Neural cell (in vitro differentiated cells): ENCODE data around the gene KIRREL3.

Experiments
- CTCF ChIP-seq: fragments of 450-650 bp; IDR thresholded peaks from 2 replicates; pipeline ENCODE4 v1.5.1; 2014; ENCODE audit warnings: antibody characterized with exemption, mild to moderate bottlenecking, moderate library complexity; ENCODE audit not compliant: poor library complexity, severe bottlenecking
- EP300 ChIP-seq: fragments of 450-650 bp; conservative IDR thresholded peaks from 2 replicates; pipeline ENCODE4 v1.6.1; 2014; ENCODE audit warnings: antibody characterized with exemption, mild to moderate bottlenecking, moderate library complexity; ENCODE audit not compliant: poor library complexity, severe bottlenecking
- EZH2 ChIP-seq: fragments of 200-600, 300-800 bp; shearing (Covaris generic), sonication (generic); IDR thresholded peaks from 2 replicates; pipeline ENCODE4 v1.6.1; 2014; ENCODE audit warnings: antibody characterized with exemption, low read length, borderline replicate concordance, mild to moderate bottlenecking; ENCODE audit not compliant: insufficient read depth, poor library complexity, severe bottlenecking
- MXI1 ChIP-seq: fragments of 450-650 bp; conservative IDR thresholded peaks from 2 replicates; pipeline ENCODE4 v1.6.1; 2014; ENCODE audit warnings: antibody characterized with exemption, mild to moderate bottlenecking; ENCODE audit not compliant: poor library complexity, severe bottlenecking
- POLR2AphosphoS5 ChIP-seq: IDR thresholded peaks from 2 replicates; pipeline ENCODE4 v1.6.1; 2012
- RAD21 ChIP-seq: fragments of 450-650 bp; conservative IDR thresholded peaks from 2 replicates; pipeline ENCODE4 v1.6.1; 2014; ENCODE audit warnings: antibody characterized with exemption, mild to moderate bottlenecking, moderate library complexity
- REST ChIP-seq: IDR thresholded peaks from 2 replicates; pipeline ENCODE4 v1.6.1; 2012; ENCODE audit warnings: borderline replicate concordance
- SMC3 ChIP-seq: fragments of 450-650 bp; conservative IDR thresholded peaks from 2 replicates; pipeline ENCODE4 v1.6.1; 2014; ENCODE audit warnings: antibody characterized with exemption, mild to moderate bottlenecking, moderate library complexity; ENCODE audit not compliant: poor library complexity
- TAF1 ChIP-seq: IDR thresholded peaks from 2 replicates; pipeline ENCODE4 v1.6.1; 2012; ENCODE audit warnings: low read depth

- TF ChIP-seq CTCF (no peak), EP300 (no peak), MXI1 (no peak), EZH2 (no peak), SMC3 (no peak), RAD21 (no peak), POLR2AphosphoS5 (no peak), TAF1 (no peak), REST (no peak)
Measured at GRCh38 chr11:126744699-126745098, 255.9 kb downstream of the KIRREL3 start.
